LNCaP clone FGC (cell line): ENCODE data around the gene C1S.
"Not testable (repeated sequence)": the region's sequence is repeated elsewhere in the genome, so short reads cannot be mapped to it uniquely, and the experiment has no call there.

Experiments
- DNase-seq: peaks from one replicate; pipeline ENCODE4 v3.0.0-alpha.2; 2011; ENCODE audit warnings: low read depth
- H3K4me3 ChIP-seq: 2 replicates; pipeline ENCODE4 v1.5.1; 2011; ENCODE audit warnings: mild to moderate bottlenecking, low read depth, low read length, control low read depth
- CTCF ChIP-seq: IDR thresholded peaks from 2 replicates; pipeline ENCODE4 v1.5.1; 2012; ENCODE audit warnings: mild to moderate bottlenecking; ENCODE audit not compliant: control insufficient read depth, insufficient read depth; ENCODE audit errors: extremely low read depth

The C1S gene

GRCh38 chr12:7032990-7033389, 27.5 kb upstream of the C1S start:
- TF ChIP-seq CTCF: no peak
- DNase-seq: no peak
- H3K4me3 ChIP-seq: no peak overlapping the region

- TF ChIP-seq CTCF: no peak
- no peak overlapping the region for H3K4me3 ChIP-seq
- no peak for DNase-seq
Measured at GRCh38 chr12:7034464-7034863, 26.1 kb upstream of the C1S start.

- no peak overlapping the region for H3K4me3 ChIP-seq
- no peak for TF ChIP-seq CTCF
- DNase-seq: no peak
Measured at GRCh38 chr12:7035463-7035862, 25.1 kb upstream of the C1S start.

GRCh38 chr12:7037411-7037810, 23.1 kb upstream of the C1S start:
- DNase-seq, H3K4me3 ChIP-seq: not testable (repeated sequence)

- H3K4me3 ChIP-seq: no peak overlapping the region
- DNase-seq: no peak
- TF ChIP-seq CTCF: no peak
Measured at GRCh38 chr12:7038591-7038990, 21.9 kb upstream of the C1S start.

GRCh38 chr12:7039403-7039802, 21.1 kb upstream of the C1S start:
- TF ChIP-seq CTCF: no peak
- no peak for DNase-seq
- no peak overlapping the region for H3K4me3 ChIP-seq

GRCh38 chr12:7042842-7043241, 17.7 kb upstream of the C1S start:
- no peak overlapping the region for H3K4me3 ChIP-seq
- TF ChIP-seq CTCF: peak; percentile 59
- DNase-seq: peak; percentile 46

- no peak for DNase-seq
- TF ChIP-seq CTCF: no peak
- no peak overlapping the region for H3K4me3 ChIP-seq
Measured at GRCh38 chr12:7045913-7046312, 14.6 kb upstream of the C1S start.
